ENCODE data around the gene SLC44A5. TPM values are rescaled to one million over a fixed set of nuclear protein-coding genes. Genes with fewer than 3 reads are reported as not detected.

SLC44A5 gene
- total and polyA plus RNA-seq, 4 donors, result 0.13 to 1.1 (median 0.22) TPM

DNA sequence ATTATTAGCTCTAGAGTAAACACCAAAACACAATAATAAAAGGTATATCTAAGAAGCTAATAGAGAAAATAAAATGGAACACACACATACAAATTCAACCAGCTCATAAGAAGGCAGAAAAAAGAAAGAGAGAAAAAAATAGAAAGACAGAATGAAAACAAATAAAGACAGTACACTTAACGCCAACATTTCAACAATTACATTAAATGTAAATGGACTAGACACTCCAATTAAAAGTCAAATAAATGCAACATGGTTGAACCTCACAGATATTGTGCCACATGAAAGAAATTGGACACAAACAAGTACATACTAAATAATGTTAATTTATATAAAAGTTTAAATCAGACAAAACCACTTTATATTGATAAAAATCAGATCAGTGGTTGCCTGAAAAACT, 56.0 kb downstream of the SLC44A5 start (continued):
- TF ChIP-seq, protein P1, sequence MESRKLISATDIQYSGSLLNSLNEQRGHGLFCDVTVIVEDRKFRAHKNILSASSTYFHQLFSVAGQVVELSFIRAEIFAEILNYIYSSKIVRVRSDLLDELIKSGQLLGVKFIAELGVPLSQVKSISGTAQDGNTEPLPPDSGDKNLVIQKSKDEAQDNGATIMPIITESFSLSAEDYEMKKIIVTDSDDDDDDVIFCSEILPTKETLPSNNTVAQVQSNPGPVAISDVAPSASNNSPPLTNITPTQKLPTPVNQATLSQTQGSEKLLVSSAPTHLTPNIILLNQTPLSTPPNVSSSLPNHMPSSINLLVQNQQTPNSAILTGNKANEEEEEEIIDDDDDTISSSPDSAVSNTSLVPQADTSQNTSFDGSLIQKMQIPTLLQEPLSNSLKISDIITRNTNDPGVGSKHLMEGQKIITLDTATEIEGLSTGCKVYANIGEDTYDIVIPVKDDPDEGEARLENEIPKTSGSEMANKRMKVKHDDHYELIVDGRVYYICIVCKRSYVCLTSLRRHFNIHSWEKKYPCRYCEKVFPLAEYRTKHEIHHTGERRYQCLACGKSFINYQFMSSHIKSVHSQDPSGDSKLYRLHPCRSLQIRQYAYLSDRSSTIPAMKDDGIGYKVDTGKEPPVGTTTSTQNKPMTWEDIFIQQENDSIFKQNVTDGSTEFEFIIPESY (IDR thresholded peaks at IDR 0.05), result no peak
- no peak for TF ChIP-seq RAD21 (IDR thresholded peaks at IDR 0.05)
- TF ChIP-seq FOXA1 (IDR thresholded peaks at IDR 0.05), result no peak
- TF ChIP-seq, protein P2, sequence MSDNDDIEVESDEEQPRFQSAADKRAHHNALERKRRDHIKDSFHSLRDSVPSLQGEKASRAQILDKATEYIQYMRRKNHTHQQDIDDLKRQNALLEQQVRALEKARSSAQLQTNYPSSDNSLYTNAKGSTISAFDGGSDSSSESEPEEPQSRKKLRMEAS (IDR thresholded peaks at IDR 0.05), result no peak
- no peak for TF ChIP-seq JUND (IDR thresholded peaks at IDR 0.05)
- no peak for TF ChIP-seq SP1 (IDR thresholded peaks at IDR 0.05)
- TF ChIP-seq, protein P3, sequence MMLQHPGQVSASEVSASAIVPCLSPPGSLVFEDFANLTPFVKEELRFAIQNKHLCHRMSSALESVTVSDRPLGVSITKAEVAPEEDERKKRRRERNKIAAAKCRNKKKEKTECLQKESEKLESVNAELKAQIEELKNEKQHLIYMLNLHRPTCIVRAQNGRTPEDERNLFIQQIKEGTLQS (IDR thresholded peaks at IDR 0.05), result no peak

DNA sequence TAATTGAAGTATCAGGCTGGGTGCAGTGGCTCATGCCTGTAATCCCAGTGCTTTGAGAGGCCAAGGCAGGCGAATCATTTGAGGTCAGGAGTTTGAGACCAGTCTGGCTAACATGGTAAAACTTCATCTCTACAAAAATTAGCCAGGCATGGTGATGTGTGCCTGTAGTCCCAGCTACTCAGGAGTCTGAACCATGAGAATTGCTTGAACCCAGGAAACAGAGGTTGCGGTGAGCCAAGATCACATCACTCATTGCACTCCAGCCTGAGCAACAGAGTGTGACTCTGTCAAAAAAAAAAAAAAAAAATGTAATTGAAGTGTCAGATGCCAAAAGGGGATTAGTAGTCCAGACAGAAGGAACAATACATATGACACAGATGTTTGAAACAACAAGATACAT, 56.7 kb downstream of the SLC44A5 start:
- no peaks in the 10 kb centered on the region for H3K36me3 ChIP-seq (ENCODE audit: control insufficient read depth in 4 of 4, insufficient read depth in 3 of 4, low read depth in 1 of 4, low read length in 3 of 4)
- no peak overlapping the region for H3K4me3 ChIP-seq (ENCODE audit: low read depth in 1 of 3, low read length in 3 of 3)
- no peak for DNase-seq (ENCODE audit: low spot score)
- H3K27me3 ChIP-seq (ENCODE audit: control insufficient read depth in 4 of 4, insufficient read depth in 4 of 4, low read length in 3 of 4), result no peaks in the 10 kb centered on the region
- TF ChIP-seq, protein P4, sequence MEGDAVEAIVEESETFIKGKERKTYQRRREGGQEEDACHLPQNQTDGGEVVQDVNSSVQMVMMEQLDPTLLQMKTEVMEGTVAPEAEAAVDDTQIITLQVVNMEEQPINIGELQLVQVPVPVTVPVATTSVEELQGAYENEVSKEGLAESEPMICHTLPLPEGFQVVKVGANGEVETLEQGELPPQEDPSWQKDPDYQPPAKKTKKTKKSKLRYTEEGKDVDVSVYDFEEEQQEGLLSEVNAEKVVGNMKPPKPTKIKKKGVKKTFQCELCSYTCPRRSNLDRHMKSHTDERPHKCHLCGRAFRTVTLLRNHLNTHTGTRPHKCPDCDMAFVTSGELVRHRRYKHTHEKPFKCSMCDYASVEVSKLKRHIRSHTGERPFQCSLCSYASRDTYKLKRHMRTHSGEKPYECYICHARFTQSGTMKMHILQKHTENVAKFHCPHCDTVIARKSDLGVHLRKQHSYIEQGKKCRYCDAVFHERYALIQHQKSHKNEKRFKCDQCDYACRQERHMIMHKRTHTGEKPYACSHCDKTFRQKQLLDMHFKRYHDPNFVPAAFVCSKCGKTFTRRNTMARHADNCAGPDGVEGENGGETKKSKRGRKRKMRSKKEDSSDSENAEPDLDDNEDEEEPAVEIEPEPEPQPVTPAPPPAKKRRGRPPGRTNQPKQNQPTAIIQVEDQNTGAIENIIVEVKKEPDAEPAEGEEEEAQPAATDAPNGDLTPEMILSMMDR (IDR thresholded peaks at IDR 0.05; ENCODE audit: low read depth, low read length, missing input control), result no peak
- TF ChIP-seq RXRA (IDR thresholded peaks at IDR 0.05), result no peak
- TF ChIP-seq JUND (IDR thresholded peaks at IDR 0.05), result no peak
- no peak for TF ChIP-seq TAF1 (conservative IDR thresholded peaks at IDR 0.05)
- TF ChIP-seq, protein P3 (IDR thresholded peaks at IDR 0.05), result no peak
- no peak for TF ChIP-seq EGR1 (IDR thresholded peaks at IDR 0.05; ENCODE audit: low read depth in 2 of 2)
- no peak for TF ChIP-seq HNF4A (conservative IDR thresholded peaks at IDR 0.05)
- TF ChIP-seq FOXA1 (IDR thresholded peaks at IDR 0.05), result no peak
- no peak for TF ChIP-seq YY1 (IDR thresholded peaks at IDR 0.05)
- TF ChIP-seq, protein P5, sequence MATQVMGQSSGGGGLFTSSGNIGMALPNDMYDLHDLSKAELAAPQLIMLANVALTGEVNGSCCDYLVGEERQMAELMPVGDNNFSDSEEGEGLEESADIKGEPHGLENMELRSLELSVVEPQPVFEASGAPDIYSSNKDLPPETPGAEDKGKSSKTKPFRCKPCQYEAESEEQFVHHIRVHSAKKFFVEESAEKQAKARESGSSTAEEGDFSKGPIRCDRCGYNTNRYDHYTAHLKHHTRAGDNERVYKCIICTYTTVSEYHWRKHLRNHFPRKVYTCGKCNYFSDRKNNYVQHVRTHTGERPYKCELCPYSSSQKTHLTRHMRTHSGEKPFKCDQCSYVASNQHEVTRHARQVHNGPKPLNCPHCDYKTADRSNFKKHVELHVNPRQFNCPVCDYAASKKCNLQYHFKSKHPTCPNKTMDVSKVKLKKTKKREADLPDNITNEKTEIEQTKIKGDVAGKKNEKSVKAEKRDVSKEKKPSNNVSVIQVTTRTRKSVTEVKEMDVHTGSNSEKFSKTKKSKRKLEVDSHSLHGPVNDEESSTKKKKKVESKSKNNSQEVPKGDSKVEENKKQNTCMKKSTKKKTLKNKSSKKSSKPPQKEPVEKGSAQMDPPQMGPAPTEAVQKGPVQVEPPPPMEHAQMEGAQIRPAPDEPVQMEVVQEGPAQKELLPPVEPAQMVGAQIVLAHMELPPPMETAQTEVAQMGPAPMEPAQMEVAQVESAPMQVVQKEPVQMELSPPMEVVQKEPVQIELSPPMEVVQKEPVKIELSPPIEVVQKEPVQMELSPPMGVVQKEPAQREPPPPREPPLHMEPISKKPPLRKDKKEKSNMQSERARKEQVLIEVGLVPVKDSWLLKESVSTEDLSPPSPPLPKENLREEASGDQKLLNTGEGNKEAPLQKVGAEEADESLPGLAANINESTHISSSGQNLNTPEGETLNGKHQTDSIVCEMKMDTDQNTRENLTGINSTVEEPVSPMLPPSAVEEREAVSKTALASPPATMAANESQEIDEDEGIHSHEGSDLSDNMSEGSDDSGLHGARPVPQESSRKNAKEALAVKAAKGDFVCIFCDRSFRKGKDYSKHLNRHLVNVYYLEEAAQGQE (IDR thresholded peaks at IDR 0.05), result no peak
- WGBS, result 92% methylated on average over 2 of the region's 2 CpGs
- H3K9ac ChIP-seq (ENCODE audit: low read depth in 1 of 2, low read length in 2 of 2), result no peak overlapping the region
- no peaks in the 10 kb centered on the region for H3K4me1 ChIP-seq (ENCODE audit: control insufficient read depth in 4 of 4, insufficient read depth in 4 of 4, low read length in 3 of 4)
- H3K9me3 ChIP-seq (ENCODE audit: control insufficient read depth in 4 of 4, low read length in 3 of 4), result no peaks in the 10 kb centered on the region
- no peak overlapping the region for H3K27ac ChIP-seq (ENCODE audit: low read depth in 1 of 2, low read length in 2 of 2)
